ENCODE results near the gene DQX1. TPM values are rescaled to one million over a fixed set of nuclear protein-coding genes. Genes with fewer than 3 reads are reported as not detected.
A peak's percentile ranks its signal among the peaks of the same experiment; 100 is the strongest.

Gene DQX1
- total and polyA plus RNA-seq, 9 of the 15 experiments (the other 6 are each of a cell fraction or from before 2014, with no cell fraction given) = 0.04 to 0.38 (median 0.18) TPM; not detected in 1

- TF ChIP-seq ARID3A (IDR thresholded peaks at IDR 0.05; ENCODE audit: borderline replicate concordance, low read depth, low read length) (0 out of 2 replicates have a peak, but pooled peaks have one; percentile 48), KLF6 (CRISPR knock-in tag; IDR thresholded peaks at IDR 0.05; ENCODE audit: borderline replicate concordance) (peak; percentile 32; the same call in 1 of the 2 replicates), UBTF (IDR thresholded peaks at IDR 0.05; ENCODE audit: borderline replicate concordance in 1 of 2, low read depth in 2 of 2, low read length in 2 of 2) (peak in 1 of 2 experiments; percentile 45; a peak in 2 of 4 replicates), CREBBP (IDR thresholded peaks at IDR 0.05; ENCODE audit: low read depth, low read length) (no peak), ETV1 (tag; conservative IDR thresholded peaks at IDR 0.05; ENCODE audit: low read depth) (no peak), ZSCAN29 (IDR thresholded peaks at IDR 0.05) (no peak), ZBTB8A (IDR thresholded peaks at IDR 0.05; ENCODE audit: partially characterized antibody) (no peak), MECOM (CRISPR knock-in tag; IDR thresholded peaks at IDR 0.05) (no peak), ZNF165 (CRISPR knock-in tag; IDR thresholded peaks at IDR 0.05; ENCODE audit: borderline replicate concordance) (no peak), CBFB (CRISPR knock-in tag; IDR thresholded peaks at IDR 0.05) (0 out of 2 replicates have a peak, but pooled peaks have one; percentile 42), CTCFL (IDR thresholded peaks at IDR 0.05; ENCODE audit: borderline replicate concordance, insufficient read depth, low read depth, low read length, poor library complexity, severe bottlenecking) (peak; percentile 55), PKNOX1 (IDR thresholded peaks at IDR 0.05) (peak; percentile 40), ZNF12 (CRISPR knock-in tag; IDR thresholded peaks at IDR 0.05) (no peak), GTF2E2 (tag; IDR thresholded peaks at IDR 0.05) (0 out of 2 replicates have a peak, but pooled peaks have one; percentile 57)
These were observed 43.0 kb downstream of the DQX1 start, which contains the start of the genes CCDC142 and TTC31 (continued) for GRCh38 chr2:74482801-74483674.

Data from K562 (cell line).